C4-2B (cell line): Measurements from ENCODE around the gene SEC24A.
"Not testable (repeated sequence)": the region's sequence is repeated elsewhere in the genome, so short reads cannot be mapped to it uniquely, and the experiment has no call there.

Experiments
- H3K27ac ChIP-seq: fragments of 450-650 bp; 2 replicates; pipeline ENCODE4 v1.5.1; 2017
- ZFX ChIP-seq: fragments of 450-650 bp; IDR thresholded peaks from 2 replicates; pipeline ENCODE4 v1.6.1; 2017
- TF ChIP-seq, protein P1 (sequence below): fragments of 450-650 bp; conservative IDR thresholded peaks from 2 replicates; pipeline ENCODE4 v1.5.1; 2017; ENCODE audit warnings: mild to moderate bottlenecking

SEC24A gene

DNA sequence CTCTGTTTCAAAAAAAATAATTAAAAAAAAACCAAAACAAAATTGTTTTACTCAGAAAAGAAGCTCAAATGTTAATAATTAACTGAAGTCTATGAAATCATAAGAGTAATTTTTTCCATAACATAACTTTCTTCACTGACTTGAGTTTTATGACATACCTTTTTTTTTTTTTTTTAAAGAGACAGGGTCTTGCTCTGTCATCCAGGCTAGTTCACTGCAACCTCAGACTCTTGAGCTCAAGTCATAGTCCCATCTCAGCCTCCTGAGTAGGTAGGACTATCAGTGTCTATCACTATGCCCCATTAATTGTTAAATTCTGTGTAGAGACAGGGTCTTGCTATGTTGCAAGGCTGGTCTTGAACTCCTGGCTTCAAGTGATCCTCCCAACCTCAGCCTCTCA, 37.9 kb upstream of the SEC24A start:
- H3K27ac ChIP-seq, result no peak overlapping the region
- TF ChIP-seq, protein P1, sequence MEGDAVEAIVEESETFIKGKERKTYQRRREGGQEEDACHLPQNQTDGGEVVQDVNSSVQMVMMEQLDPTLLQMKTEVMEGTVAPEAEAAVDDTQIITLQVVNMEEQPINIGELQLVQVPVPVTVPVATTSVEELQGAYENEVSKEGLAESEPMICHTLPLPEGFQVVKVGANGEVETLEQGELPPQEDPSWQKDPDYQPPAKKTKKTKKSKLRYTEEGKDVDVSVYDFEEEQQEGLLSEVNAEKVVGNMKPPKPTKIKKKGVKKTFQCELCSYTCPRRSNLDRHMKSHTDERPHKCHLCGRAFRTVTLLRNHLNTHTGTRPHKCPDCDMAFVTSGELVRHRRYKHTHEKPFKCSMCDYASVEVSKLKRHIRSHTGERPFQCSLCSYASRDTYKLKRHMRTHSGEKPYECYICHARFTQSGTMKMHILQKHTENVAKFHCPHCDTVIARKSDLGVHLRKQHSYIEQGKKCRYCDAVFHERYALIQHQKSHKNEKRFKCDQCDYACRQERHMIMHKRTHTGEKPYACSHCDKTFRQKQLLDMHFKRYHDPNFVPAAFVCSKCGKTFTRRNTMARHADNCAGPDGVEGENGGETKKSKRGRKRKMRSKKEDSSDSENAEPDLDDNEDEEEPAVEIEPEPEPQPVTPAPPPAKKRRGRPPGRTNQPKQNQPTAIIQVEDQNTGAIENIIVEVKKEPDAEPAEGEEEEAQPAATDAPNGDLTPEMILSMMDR, result no peak
- TF ChIP-seq ZFX, result no peak

DNA sequence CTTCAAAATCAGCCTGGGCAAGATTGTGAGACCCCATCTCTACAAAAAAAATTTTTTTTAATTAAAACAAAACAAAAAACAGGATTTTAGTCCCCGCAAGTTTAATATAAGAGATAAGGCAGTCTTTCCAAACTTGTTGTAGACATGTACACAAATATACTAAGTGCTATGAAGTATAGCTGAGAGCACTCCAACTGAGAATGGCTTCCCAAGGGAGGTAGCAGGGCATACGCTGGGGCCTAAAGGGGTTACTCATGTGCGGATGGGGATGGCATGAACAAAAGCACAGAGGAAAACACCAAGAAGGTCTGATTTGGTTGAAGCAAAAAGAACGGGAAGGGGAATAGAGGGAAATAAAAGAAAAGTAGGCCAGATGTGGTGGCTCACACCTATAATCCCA, 37.1 kb upstream of the SEC24A start:
- TF ChIP-seq, protein P1, result no peak
- no peak for TF ChIP-seq ZFX
- peak overlapping the region; percentile 86; the same call in 1 of the 2 replicates for H3K27ac ChIP-seq

GRCh38 chr5:134614450-134615085, 34.0 kb upstream of the SEC24A start:
- TF ChIP-seq, protein P1, result no peak
- no peak for TF ChIP-seq ZFX
- no peak overlapping the region for H3K27ac ChIP-seq

GRCh38 chr5:134620634-134621033, 28.0 kb upstream of the SEC24A start:
- H3K27ac ChIP-seq, result no peak overlapping the region
- TF ChIP-seq, protein P1, result no peak
- no peak for TF ChIP-seq ZFX

DNA sequence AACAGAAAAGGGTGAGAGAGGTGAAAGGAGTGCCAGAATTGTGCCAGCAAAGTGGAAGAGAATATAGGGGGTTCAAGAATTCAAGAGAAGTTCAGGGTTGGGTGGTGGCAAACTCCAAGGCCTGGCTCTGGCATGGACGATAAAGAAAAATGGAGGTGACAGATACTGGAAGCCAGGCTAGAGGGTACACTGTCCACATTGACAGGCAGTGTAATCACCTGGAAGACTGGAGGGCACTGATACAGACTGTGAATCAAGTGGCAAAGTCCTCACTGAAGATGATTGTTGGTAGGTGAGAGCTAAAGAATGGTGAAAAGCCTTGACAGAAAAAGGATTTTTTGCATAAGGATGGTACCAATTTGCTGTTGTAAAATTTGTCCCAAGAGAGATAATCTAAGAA, 23.0 kb upstream of the SEC24A start:
- H3K27ac ChIP-seq, result peak overlapping the region; percentile 86

GRCh38 chr5:134626369-134627014, 22.1 kb upstream of the SEC24A start:
- H3K27ac ChIP-seq, result peak overlapping the region; percentile 86
- TF ChIP-seq ZFX, result no peak
- TF ChIP-seq, protein P1, result no peak

More for the DNA sequence above, 23.0 kb upstream of the SEC24A start:
- TF ChIP-seq, protein P1, result no peak
- no peak for TF ChIP-seq ZFX

DNA sequence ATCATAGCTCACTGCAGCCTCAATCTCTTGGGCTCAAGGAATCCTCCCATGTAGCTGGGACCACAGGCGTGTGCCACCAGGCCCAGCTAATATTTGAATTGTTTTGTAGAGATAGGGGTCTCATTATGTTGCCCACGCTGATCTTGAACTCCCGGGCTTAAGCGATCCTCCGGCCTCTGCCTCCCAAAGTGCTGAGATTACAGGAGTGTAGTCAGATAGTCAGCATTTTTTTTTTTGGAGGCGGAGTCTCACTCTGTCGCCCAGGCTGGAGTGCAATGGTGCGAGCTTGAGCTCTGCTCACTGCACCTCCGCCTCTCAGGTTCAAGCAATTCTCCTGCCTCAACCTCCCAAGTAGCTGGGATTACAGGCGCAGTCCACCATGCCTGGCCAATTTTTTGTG, 14.4 kb upstream of the SEC24A start:
- H3K27ac ChIP-seq, result no peak overlapping the region
- TF ChIP-seq, protein P1, result no peak
- no peak for TF ChIP-seq ZFX

- H3K27ac ChIP-seq, result not testable (repeated sequence)
Measured at GRCh38 chr5:134635366-134635765, 13.2 kb upstream of the SEC24A start.
